GM12865 (cell line): Measurements from ENCODE around the gene HLA-E.

Experiments used
- DNase-seq: peaks from one replicate; pipeline ENCODE4 v3.0.0; 2010; ENCODE audit warnings: low read depth
- H3K4me3 ChIP-seq: 2 replicates; pipeline ENCODE4 v1.5.1; 2011; ENCODE audit warnings: mild to moderate bottlenecking, low read depth, low read length, control low read depth
- TF ChIP-seq, protein P1 (sequence below): IDR thresholded peaks from 2 replicates; pipeline ENCODE4 v1.5.1; 2011; ENCODE audit warnings: low read length, control low read depth, low read depth, inconsistent platforms; ENCODE audit not compliant: insufficient read depth; ENCODE audit errors: missing control alignments

The HLA-E gene

GRCh38 chr6:30489081-30490025 is at the start of gene HLA-E:
HLA-E (plus strand) TSS chr6:30489509; CDS start chr6:30489532, 23 bp downstream.
- peak within 1 kb of the TSS; percentile 98 for H3K4me3 ChIP-seq
- peak; percentile 100 for DNase-seq
- TF ChIP-seq, protein P1, sequence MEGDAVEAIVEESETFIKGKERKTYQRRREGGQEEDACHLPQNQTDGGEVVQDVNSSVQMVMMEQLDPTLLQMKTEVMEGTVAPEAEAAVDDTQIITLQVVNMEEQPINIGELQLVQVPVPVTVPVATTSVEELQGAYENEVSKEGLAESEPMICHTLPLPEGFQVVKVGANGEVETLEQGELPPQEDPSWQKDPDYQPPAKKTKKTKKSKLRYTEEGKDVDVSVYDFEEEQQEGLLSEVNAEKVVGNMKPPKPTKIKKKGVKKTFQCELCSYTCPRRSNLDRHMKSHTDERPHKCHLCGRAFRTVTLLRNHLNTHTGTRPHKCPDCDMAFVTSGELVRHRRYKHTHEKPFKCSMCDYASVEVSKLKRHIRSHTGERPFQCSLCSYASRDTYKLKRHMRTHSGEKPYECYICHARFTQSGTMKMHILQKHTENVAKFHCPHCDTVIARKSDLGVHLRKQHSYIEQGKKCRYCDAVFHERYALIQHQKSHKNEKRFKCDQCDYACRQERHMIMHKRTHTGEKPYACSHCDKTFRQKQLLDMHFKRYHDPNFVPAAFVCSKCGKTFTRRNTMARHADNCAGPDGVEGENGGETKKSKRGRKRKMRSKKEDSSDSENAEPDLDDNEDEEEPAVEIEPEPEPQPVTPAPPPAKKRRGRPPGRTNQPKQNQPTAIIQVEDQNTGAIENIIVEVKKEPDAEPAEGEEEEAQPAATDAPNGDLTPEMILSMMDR = no peak

GRCh38 chr6:30441171-30441570 is 48.1 kb upstream of the HLA-E start:
- TF ChIP-seq, protein P1 = no peak
- no peak for DNase-seq
- H3K4me3 ChIP-seq = no peak overlapping the region

GRCh38 chr6:30443657-30444450 is 45.5 kb upstream of the HLA-E start:
- TF ChIP-seq, protein P1 = no peak
- H3K4me3 ChIP-seq = no peak overlapping the region
- no peak for DNase-seq

DNA sequence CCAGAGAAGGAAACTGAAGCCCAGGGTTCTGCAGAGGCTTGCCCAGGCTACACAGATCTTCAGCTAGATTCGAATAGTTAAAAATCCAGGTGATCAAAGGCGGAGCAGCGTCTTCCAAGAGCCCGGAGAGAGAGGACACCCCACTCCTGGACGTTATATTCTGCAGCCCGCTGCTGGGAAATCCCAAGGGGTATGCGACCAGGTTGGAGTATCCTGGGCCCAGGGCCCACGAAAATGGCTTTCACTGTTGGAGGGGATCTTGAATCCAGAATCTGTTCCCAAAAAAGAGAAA is 44.9 kb upstream of the HLA-E start:
- DNase-seq = no peak
- no peak overlapping the region for H3K4me3 ChIP-seq
- TF ChIP-seq, protein P1 = no peak

GRCh38 chr6:30446259-30446658 is 43.0 kb upstream of the HLA-E start:
- TF ChIP-seq, protein P1 = no peak
- no peak for DNase-seq
- no peak overlapping the region for H3K4me3 ChIP-seq

DNA sequence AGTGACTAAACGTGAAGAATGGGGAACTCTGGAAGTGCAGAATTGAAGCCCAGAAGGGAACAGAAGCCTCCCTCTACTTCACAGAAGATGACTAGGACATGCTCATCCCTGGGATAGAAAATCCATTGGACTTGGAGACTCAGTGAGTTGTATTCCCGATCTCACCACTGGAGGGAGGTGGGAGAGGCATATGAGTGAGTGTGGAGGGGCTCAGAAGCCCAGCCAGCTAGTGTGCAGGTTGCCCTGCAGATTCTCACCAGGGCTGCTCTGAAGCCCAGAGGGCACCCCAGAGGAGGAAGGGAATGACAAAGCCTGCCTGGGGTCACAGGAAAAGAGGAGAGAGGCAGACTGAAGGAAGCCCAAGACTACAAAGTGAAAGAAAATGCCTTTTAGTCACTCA is 42.1 kb upstream of the HLA-E start:
- TF ChIP-seq, protein P1 = no peak
- no peak for DNase-seq
- H3K4me3 ChIP-seq = no peak overlapping the region
